Measurements from ENCODE around the gene KLF7.

Gene KLF7

GRCh38 chr2:207165121-207166038 is at the start of gene KLF7:
TSS of gene KLF7 (minus strand) at chr2:207165948. CDS start at chr2:207165568, 380 bp downstream.
- H3K4me3 ChIP-seq (ENCODE audit: low read depth, low read length) = peak within 1 kb of the TSS; percentile 84
- DNase-seq (ENCODE audit: low read depth) = no peak

GRCh38 chr2:207215308-207215707 is 49.6 kb upstream of the KLF7 start:
- no peak overlapping the region for H3K4me3 ChIP-seq (ENCODE audit: low read depth, low read length)
- no peak for DNase-seq (ENCODE audit: low read depth)

- no peak for DNase-seq (ENCODE audit: low read depth)
- H3K4me3 ChIP-seq (ENCODE audit: low read depth, low read length) = no peak overlapping the region
These were observed 48.7 kb upstream of the KLF7 start for GRCh38 chr2:207214446-207214845.

GRCh38 chr2:207206011-207206410 is 40.3 kb upstream of the KLF7 start:
- no peak for DNase-seq (ENCODE audit: low read depth)
- H3K4me3 ChIP-seq (ENCODE audit: low read depth, low read length) = no peak overlapping the region

- no peak overlapping the region for H3K4me3 ChIP-seq (ENCODE audit: low read depth, low read length)
- no peak for DNase-seq (ENCODE audit: low read depth)
These were observed 39.6 kb upstream of the KLF7 start for GRCh38 chr2:207205173-207205957.

GRCh38 chr2:207203056-207203455 is 37.3 kb upstream of the KLF7 start:
- H3K4me3 ChIP-seq (ENCODE audit: low read depth, low read length) = no peak overlapping the region
- DNase-seq (ENCODE audit: low read depth) = no peak

- no peak for DNase-seq (ENCODE audit: low read depth)
- H3K4me3 ChIP-seq (ENCODE audit: low read depth, low read length) = no peak overlapping the region
These were observed 36.9 kb upstream of the KLF7 start for GRCh38 chr2:207202645-207203044.

- H3K4me3 ChIP-seq (ENCODE audit: low read depth, low read length) = no peak overlapping the region
- DNase-seq (ENCODE audit: low read depth) = no peak
These were observed 35.7 kb upstream of the KLF7 start for GRCh38 chr2:207201416-207201815.

GRCh38 chr2:207200136-207200535 is 34.4 kb upstream of the KLF7 start:
- no peak overlapping the region for H3K4me3 ChIP-seq (ENCODE audit: low read depth, low read length)
- no peak for DNase-seq (ENCODE audit: low read depth)

- no peak for DNase-seq (ENCODE audit: low read depth)
- no peak overlapping the region for H3K4me3 ChIP-seq (ENCODE audit: low read depth, low read length)
These were observed 28.3 kb upstream of the KLF7 start for GRCh38 chr2:207194028-207194427.

- DNase-seq (ENCODE audit: low read depth) = no peak
- no peak overlapping the region for H3K4me3 ChIP-seq (ENCODE audit: low read depth, low read length)
These were observed 23.1 kb upstream of the KLF7 start for GRCh38 chr2:207188626-207189419.

GRCh38 chr2:207185372-207185771 is 19.6 kb upstream of the KLF7 start:
- DNase-seq (ENCODE audit: low read depth) = no peak
- no peak overlapping the region for H3K4me3 ChIP-seq (ENCODE audit: low read depth, low read length)

GRCh38 chr2:207184768-207185167 is 19.0 kb upstream of the KLF7 start:
- DNase-seq (ENCODE audit: low read depth) = no peak
- H3K4me3 ChIP-seq (ENCODE audit: low read depth, low read length) = no peak overlapping the region

GRCh38 chr2:207184348-207184747 is 18.6 kb upstream of the KLF7 start:
- no peak for DNase-seq (ENCODE audit: low read depth)
- H3K4me3 ChIP-seq (ENCODE audit: low read depth, low read length) = no peak overlapping the region

- no peak for DNase-seq (ENCODE audit: low read depth)
- no peak overlapping the region for H3K4me3 ChIP-seq (ENCODE audit: low read depth, low read length)
These were observed 17.8 kb upstream of the KLF7 start for GRCh38 chr2:207183506-207183905.

- no peak for DNase-seq (ENCODE audit: low read depth)
- H3K4me3 ChIP-seq (ENCODE audit: low read depth, low read length) = no peak overlapping the region
These were observed 17.2 kb upstream of the KLF7 start for GRCh38 chr2:207182911-207183310.

GRCh38 chr2:207181526-207182274 is 16.0 kb upstream of the KLF7 start:
- no peak overlapping the region for H3K4me3 ChIP-seq (ENCODE audit: low read depth, low read length)

GRCh38 chr2:207180741-207181140 is 15.0 kb upstream of the KLF7 start:
- DNase-seq (ENCODE audit: low read depth) = no peak
- H3K4me3 ChIP-seq (ENCODE audit: low read depth, low read length) = no peak overlapping the region

More at GRCh38 chr2:207181526-207182274, 16.0 kb upstream of the KLF7 start:
- DNase-seq (ENCODE audit: low read depth) = no peak

GRCh38 chr2:207176247-207176646 is 10.5 kb upstream of the KLF7 start:
- H3K4me3 ChIP-seq (ENCODE audit: low read depth, low read length) = no peak overlapping the region
- DNase-seq (ENCODE audit: low read depth) = no peak

Data from skeletal muscle cell (primary cell).